ENCODE data around the gene JSRP1. TPM values are rescaled to one million over a fixed set of nuclear protein-coding genes. Genes with fewer than 3 reads are reported as not detected.

JSRP1 gene
- total RNA-seq, 1 donor from 2014 or later: 3.5 TPM

DNA sequence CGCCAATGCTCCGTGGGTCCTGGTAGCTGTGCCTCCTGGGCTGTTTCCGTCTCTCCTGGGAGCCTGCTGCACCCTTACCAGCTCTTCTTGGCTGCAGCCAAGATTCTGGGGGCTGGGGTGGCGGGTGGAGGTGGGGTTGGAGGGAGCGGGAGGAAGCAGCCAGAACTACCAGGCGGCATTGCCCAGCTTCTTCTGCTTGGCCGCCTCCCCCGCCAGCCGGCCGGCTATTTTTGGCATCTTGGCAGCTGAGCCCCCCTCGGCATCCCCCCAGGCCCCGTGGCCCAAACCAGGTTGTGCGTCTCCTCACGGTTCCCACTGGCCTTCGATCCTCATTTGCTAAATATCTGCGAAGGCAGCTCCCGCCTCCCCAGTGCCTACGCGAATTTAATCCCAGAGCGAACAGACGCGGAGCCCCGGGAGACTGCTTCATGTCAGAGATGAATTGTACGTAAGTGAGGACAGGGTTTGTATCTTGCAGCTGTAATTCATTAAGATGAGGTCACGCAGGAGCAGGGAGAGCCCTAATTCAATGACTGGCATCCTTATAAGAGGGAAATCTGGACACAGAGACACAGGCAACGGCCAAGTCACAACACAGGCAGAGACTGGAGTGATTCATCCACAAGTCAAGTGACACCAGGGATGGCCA, 38.6 kb upstream of the JSRP1 start:
- TF ChIP-seq, protein P1, sequence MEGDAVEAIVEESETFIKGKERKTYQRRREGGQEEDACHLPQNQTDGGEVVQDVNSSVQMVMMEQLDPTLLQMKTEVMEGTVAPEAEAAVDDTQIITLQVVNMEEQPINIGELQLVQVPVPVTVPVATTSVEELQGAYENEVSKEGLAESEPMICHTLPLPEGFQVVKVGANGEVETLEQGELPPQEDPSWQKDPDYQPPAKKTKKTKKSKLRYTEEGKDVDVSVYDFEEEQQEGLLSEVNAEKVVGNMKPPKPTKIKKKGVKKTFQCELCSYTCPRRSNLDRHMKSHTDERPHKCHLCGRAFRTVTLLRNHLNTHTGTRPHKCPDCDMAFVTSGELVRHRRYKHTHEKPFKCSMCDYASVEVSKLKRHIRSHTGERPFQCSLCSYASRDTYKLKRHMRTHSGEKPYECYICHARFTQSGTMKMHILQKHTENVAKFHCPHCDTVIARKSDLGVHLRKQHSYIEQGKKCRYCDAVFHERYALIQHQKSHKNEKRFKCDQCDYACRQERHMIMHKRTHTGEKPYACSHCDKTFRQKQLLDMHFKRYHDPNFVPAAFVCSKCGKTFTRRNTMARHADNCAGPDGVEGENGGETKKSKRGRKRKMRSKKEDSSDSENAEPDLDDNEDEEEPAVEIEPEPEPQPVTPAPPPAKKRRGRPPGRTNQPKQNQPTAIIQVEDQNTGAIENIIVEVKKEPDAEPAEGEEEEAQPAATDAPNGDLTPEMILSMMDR (conservative IDR thresholded peaks at IDR 0.05; ENCODE audit: low read depth, low read length): no peak
- no peak overlapping the region for H3K4me3 ChIP-seq (ENCODE audit: low read depth, low read length)
- DNase-seq (ENCODE audit: low read depth): no peak

DNA sequence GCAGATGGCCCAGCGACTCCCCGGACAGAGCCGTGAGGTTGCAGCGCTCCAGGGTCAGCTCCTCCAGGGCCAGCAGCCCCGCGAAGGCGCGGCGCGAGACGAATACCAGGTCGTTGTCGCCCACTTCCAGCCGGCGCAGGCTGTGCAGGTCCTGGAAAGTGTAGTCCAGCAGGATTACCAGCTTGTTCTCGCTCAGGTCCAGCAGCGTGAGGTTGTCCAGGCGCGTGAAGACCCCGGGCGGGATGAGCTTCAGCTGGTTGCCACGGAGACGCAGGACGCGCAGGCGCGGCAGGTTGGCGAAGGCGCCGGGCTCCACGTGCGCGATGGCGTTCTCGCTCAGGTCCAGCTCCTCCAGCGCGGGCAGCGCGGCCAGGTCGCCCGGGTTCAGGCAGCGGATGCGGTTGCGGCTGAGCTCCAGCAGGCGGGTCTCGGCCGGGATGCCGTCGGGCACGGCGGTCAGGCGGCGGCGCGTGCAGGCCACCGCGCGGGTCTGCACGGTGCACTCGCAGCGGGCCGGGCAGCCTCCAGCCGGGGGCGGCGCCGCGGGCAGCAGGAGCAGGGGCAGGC, 35.1 kb upstream of the JSRP1 start:
- TF ChIP-seq, protein P1 (conservative IDR thresholded peaks at IDR 0.05; ENCODE audit: low read depth, low read length): no peak
- H3K4me3 ChIP-seq (ENCODE audit: low read depth, low read length): no peak overlapping the region
- DNase-seq (ENCODE audit: low read depth): no peak

GRCh38 chr19:2290441-2291184, 34.4 kb upstream of the JSRP1 start:
- DNase-seq (ENCODE audit: low read depth): no peak
- TF ChIP-seq, protein P1 (conservative IDR thresholded peaks at IDR 0.05; ENCODE audit: low read depth, low read length): no peak
- H3K4me3 ChIP-seq (ENCODE audit: low read depth, low read length): no peak overlapping the region

DNA sequence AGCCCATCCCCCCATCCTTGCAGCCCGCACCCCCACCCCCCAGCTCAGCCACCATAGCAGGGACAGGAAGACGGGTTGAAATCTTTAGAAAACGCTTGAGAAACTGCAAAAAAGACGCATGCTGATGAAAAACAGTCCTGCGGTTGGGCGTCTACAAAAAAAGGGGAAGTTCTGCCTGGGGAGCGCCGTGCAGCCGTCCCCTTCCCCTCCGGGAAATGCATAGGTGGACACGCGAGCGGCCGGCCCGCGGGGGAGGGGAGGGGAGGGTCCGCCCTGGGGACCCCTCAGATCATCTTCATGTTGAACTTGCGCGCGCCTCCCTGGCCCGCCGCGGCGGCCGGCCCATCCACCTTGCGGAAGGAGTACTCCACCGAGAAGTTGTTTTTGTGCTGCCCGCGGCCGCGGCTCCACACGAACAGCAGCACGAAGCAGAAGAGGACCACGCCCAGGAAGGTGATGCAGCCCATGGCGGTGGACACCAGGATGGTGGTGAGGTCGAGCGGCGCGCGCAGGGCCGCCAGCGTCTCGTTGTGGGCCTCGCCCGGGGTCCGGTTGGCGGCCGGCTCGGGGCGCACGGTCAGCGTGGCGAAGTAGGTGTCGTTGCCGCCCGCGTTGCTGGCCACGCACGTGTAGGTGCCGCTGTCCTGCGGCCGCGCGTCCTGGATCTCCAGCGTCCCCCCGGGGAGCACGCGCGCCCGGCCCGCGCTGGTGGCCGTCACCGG, 33.7 kb upstream of the JSRP1 start:
- TF ChIP-seq, protein P1 (conservative IDR thresholded peaks at IDR 0.05; ENCODE audit: low read depth, low read length): no peak
- no peak for DNase-seq (ENCODE audit: low read depth)
- no peak overlapping the region for H3K4me3 ChIP-seq (ENCODE audit: low read depth, low read length)

DNA sequence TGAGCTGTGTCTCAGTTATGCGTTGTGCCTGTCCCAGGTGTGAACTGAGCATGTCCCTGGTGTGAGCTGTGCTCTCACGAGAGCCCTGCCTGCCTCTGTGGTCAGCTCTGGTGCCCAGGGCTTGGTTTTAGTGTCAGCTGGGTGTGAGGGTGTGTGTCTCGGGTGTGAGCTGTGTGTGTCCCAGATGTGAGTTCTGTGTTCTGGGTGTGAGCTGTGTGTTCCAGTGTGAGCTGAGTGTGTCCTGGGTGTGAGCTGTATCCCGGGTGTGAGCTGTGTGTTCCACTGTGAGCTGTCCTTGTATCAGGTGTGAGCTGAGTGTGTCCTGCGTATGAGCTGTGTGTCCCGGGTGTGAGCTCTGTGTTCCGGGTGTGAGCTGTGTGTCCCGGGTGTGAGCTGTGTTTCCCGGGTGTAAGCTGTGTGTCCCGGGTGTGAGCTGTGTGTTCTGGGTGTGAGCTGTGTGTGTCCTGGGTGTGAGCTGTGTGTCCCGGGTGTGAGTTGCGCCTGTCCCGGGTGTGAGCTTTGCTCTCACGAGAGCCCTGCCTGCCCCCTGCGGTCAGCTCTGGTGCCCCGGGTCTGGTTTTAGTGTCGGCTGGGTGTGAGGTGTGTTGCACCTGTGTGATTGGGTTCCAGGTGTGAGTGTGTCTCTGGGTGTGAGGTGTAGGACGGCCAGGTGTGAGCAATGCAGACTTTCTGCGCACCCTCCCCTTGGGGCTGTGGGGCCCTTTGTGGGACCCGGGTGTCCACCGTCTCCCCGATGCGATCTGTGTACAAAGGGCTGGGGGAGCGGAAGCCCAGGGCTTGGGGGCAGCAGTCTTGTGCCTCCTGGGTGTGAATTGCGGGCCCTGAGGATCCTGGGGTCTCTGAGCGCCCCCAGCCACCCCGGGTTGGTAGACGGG, 32.8 kb upstream of the JSRP1 start:
- no peak overlapping the region for H3K4me3 ChIP-seq (ENCODE audit: low read depth, low read length)
- TF ChIP-seq, protein P1 (conservative IDR thresholded peaks at IDR 0.05; ENCODE audit: low read depth, low read length): no peak
- no peak for DNase-seq (ENCODE audit: low read depth)

- DNase-seq (ENCODE audit: low read depth): no peak
- TF ChIP-seq, protein P1 (conservative IDR thresholded peaks at IDR 0.05; ENCODE audit: low read depth, low read length): no peak
- no peak overlapping the region for H3K4me3 ChIP-seq (ENCODE audit: low read depth, low read length)
These were observed 32.2 kb upstream of the JSRP1 start for GRCh38 chr19:2288338-2288817.

Measured in epithelial cell of proximal tubule (primary cell).